ENCODE measurements around the gene AGAP1.

Gene AGAP1

GRCh38 chr2:236026841-236027240 lies 533.0 kb downstream of the AGAP1 start:
- DNase-seq = no peak

- no peak for DNase-seq
Measured at GRCh38 chr2:236028066-236028465, 534.2 kb downstream of the AGAP1 start.

DNA sequence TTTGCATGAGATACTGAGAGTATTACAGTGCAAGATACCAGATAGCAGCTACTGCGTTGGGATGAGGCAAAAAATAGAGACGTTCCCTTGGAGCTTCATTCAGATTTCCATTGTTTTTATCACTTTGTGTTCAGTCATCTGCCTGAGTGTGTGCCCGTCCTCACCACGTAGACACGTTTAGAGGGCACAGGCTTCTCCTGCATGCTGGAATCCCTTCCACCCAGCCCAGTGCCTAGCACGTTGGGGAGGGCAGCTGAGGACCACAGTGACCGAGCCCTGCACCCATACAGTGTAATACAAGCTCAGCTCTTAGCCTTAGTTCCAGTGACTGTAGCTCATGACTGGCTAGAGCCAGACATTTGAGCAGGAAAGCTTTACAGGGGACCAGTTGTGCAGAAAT lies 539.6 kb downstream of the AGAP1 start:
- DNase-seq = no peak

- DNase-seq = no peak
Measured at GRCh38 chr2:236034974-236035373, 541.1 kb downstream of the AGAP1 start.

DNA sequence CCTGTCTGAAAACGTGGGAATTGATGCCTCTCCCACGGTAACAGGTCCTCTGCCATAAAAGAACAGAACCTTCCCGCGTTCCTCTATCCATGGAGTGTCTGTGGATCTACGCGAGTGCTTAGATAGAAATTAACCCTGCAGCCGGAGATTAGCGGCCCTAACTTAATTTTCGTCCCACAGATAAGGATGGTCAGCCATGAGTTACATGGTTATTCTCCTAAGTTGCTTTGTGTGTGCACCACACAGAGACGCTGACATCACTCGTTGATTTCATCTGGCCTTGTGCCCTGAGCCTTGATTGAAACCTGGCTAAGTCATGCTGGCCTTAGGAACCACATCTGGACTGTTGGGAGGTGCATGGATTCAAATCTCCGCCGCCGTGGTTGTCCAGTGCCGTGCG lies 542.2 kb downstream of the AGAP1 start:
- DNase-seq = no peak

DNA sequence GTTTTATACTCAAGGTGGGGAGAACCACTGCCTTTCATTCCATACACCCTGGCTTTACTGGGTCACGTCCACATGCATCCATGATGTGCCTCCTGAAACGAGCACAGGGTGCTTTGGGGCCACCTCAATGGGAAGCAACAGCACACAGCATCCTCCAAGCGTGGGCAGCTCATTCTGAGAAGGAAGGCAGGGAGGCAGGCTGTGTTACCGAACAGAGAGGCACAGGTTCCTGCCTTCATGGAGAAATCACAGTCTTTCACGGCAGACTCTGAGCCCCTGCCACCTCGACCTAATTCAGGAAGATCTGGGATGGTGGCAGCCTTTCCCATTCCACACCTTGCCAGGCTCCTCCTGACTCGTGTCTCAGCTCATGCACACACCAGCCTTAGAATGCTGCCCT lies 544.3 kb downstream of the AGAP1 start:
- no peak for DNase-seq

- DNase-seq = no peak
Measured at GRCh38 chr2:236040600-236041328, 546.9 kb downstream of the AGAP1 start.

GRCh38 chr2:236041616-236042015 lies 547.8 kb downstream of the AGAP1 start:
- no peak for DNase-seq

DNA sequence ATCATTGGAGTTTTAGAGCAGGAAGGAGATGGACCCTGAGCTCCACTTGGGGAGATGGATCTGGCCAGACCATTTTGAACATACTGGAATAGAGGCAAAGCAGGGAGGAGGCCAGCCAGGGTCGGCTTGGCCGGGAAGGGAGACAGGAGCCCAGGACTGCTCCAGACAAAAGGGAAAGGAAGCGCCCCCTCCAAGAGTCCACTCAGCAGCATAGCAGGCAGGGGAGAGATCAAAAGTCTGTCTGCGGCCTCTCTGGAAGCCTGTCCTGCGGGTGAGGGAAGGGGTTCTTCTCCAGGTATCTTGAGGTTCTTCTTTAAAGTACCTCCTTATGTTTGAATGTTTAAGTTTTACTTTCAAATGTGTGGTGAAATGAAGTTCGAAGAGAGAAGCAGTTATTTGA lies 548.2 kb downstream of the AGAP1 start:
- DNase-seq = no peak

DNA sequence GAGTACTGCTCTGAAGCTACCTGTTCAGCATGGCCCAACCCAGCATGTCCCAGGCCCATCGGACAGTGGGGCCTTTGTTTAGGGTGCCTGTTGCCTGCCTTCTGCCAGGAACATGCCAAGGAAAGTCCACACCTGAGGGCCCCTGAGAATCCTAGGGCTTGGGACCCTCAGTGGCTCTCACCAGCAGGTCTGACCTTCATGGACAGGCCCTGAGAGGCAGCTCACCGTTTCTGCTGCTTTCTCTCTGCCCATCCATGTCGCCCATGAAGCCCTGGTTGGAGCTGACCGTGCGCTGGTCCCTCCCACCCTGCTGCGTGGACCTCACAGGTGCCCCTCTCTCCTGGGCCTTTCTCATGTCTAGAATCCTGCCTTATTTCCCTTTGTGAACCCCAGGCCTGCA lies 550.3 kb downstream of the AGAP1 start:
- no peak for DNase-seq

DNA sequence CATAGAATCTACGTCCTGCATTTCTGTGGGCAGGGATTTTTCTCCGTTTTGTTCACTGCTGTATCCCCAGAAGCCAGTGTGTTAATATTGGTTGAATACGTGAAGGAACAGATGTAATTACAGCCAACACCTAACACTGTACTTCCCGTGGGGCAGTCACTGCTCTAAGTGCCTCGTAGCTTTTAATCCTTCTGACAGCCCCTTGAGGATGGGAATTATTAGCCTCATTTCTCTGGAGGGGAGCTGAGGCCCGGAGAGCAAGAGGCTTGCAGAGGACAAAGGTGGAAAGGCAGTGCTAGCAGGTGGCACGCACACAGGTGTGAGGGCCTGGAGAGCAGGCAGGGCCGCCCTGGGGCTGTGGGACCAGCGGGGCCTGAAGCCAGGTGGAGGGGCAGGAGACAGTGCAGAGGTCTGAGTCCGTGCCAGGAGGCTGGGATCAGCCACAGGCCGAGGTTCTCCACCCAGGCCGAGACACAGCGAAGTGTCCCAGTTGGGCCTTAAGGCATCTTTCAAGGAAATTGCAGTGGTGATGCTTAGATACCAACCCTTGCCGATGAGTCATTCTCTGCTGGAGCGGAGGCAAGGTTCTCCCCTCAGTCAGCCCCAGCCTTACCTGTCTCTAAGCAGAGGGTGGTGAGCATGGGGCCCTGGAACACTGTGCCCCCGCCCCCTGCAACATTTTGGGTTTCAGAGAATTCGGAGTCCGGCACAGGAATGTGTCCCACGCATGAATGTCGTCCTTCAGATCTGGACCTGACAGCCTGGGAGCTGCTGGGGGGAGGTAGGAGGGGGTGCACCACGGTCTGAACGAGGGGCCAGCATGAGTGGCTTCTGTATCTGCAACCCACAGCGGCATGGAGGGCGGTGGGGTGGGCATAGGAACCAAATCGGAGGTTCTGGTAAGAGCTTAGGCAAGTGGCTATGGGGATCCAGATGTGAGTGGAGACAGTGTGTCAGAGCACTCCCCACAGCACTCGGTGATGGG lies 551.7 kb downstream of the AGAP1 start:
- DNase-seq = no peak

- DNase-seq = no peak
Measured at GRCh38 chr2:236046715-236047114, 552.9 kb downstream of the AGAP1 start.

DNA sequence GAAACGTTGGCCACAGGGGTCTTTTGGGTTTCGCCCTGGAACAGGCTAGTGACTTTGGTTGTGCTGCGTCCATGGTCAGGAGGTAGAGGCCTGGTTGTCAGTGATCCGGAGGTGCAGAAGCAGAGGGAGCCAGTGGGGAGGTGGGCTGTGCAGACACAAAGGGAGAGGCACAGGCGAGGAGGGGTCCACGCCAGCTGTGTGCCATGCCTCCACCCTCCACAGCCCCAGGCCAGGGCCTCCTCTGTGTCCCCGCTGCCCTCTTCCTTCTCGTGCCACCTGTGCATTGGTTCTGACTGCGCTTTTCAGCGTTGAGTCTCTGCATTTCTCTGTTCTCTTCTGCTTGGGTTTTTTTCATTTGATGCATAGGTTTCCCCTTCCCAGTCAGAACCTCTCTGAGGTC lies 553.3 kb downstream of the AGAP1 start:
- DNase-seq = no peak

DNA sequence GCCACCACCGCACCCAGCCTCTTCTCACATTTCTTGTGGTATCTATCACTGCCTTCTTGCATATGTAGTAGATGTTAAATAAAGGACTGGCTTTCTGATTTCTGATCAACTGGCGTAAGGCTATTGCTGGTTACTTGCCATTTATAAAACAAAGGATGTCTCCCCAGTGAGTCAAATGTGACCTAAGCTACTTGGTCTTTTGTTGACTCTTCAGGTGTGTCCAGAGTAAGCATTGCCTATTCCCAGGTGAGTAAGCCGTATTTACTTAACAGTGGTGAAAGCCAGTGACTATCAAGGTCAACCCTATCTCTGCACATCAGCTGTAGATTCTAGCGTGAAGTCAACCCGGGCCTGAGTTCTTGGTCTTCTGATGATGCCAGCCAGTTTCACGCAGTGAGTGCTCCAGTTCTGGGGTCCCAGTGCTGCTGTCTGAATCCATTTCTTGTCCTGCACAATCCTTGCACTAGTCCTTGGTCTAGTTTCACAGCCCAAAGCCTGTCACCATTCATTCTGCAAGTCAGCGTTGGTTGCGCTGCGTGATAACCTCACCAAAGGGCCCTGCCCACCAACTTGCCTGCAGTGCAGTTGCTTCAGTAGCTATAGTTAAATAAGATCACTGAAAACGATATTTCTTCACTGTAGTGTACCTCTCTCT lies 554.2 kb downstream of the AGAP1 start:
- DNase-seq = no peak

- no peak for DNase-seq
Measured at GRCh38 chr2:236049981-236050380, 556.1 kb downstream of the AGAP1 start.

- no peak for DNase-seq
Measured at GRCh38 chr2:236051351-236051750, 557.5 kb downstream of the AGAP1 start.

DNA sequence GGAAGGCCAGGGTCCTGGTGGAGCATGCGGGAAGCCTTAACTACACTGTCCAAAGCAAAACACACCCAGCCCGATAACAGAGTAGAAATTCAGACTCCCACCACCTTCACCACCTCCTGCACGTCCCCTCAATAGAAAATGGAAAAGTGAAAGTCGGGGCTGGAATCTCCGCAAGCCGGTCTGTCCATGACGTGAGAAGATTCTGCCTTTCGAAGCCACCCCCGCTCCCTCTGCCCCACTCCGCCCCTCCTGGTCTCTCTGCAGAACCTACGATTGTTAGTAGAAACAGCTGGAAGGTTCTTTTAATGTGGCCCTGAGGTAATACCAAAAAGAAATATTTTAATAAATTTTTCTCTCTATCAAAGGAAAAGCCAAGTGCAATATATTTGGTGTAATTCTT lies 558.0 kb downstream of the AGAP1 start:
- no peak for DNase-seq

GRCh38 chr2:236052206-236052605 lies 558.4 kb downstream of the AGAP1 start:
- no peak for DNase-seq

GRCh38 chr2:236052926-236053821 lies 559.3 kb downstream of the AGAP1 start:
- no peak for DNase-seq

DNA sequence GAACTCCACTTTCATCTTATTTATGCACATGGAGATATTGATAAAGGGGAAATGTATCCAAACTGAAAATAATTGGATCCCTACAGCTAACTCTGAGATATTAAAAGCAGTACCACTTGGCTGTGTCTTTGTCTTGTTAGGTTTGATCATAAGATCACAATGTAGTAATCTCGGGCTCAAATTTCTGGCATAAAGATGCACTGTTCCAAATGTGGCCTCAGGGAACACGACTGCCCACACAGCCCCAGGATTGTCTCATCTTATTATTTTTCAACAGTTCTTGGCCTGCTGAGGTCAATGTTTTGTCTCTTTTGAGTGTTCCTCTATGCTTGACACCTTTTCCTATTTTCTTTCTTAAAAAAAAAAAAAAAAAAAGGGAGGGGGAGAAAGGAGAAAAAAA lies 560.3 kb downstream of the AGAP1 start:
- DNase-seq = no peak

- DNase-seq = no peak
Measured at GRCh38 chr2:236054621-236055305, 560.9 kb downstream of the AGAP1 start.

GRCh38 chr2:236055471-236055870 lies 561.6 kb downstream of the AGAP1 start:
- no peak for DNase-seq

All from stimulated activated naive CD4-positive, alpha-beta T cell (primary cell).